IMR-90 (cell line): ENCODE data around the gene MS4A15. TPM values are rescaled to one million over a fixed set of nuclear protein-coding genes. Genes with fewer than 3 reads are reported as not detected.

ENCODE experiments used
- ATAC-seq: fragments of 200-7000 bp; cut with Tn5 transposase; 2 replicates; pipeline ENCODE4 v1.9.1; 2020; ENCODE audit warnings: low read depth, mild to moderate bottlenecking, moderate library complexity
- BruUV-seq: library from RNA; stranded (reverse); fragments of 400-500 nt; replicated peaks from 2 replicates; lab custom pipeline; 2021; lab: Mats Ljungman, UMichigan
- CTCF ChIA-PET: fragments of 300-600 bp; formaldehyde crosslinking; extraction: SDS; loops from one replicate; lab custom pipeline; 2021; ENCODE audit warnings: antibody characterized with exemption; lab: Yijun Ruan, JAX
- POLR2A ChIA-PET: fragments of 300-600 bp; sonication (Branson Sonifier 250); formaldehyde crosslinking; loops from one replicate; lab custom pipeline; 2022; ENCODE audit warnings: antibody characterized with exemption; ENCODE audit not compliant: unreplicated experiment; lab: Charles Lee
- DNase-seq: peaks from one replicate; pipeline ENCODE4 v3.0.0; 2013
- H2AFZ ChIP-seq: replicated peaks from 2 replicates; pipeline ENCODE3; 2013; ENCODE audit warnings: low read length, mild to moderate bottlenecking; ENCODE audit not compliant: poor library complexity
- H2AK5ac ChIP-seq: 2 replicates; pipeline ENCODE4 v1.6.1; 2013; ENCODE audit warnings: low read depth, low read length, inconsistent platforms
- H2AK9ac ChIP-seq: replicated peaks from 2 replicates; pipeline ENCODE3; 2013; ENCODE audit warnings: mild to moderate bottlenecking, low read depth, low read length, moderate library complexity; ENCODE audit not compliant: poor library complexity
- H2BK120ac ChIP-seq: 2 replicates; pipeline ENCODE4 v1.6.1; 2013; ENCODE audit warnings: low read depth, low read length, inconsistent platforms
- H2BK15ac ChIP-seq: 3 replicates; pipeline ENCODE4 v1.6.1; 2013; ENCODE audit warnings: low read depth, low read length, inconsistent platforms
- H2BK20ac ChIP-seq: 2 replicates; pipeline ENCODE4 v1.6.1; 2013; ENCODE audit warnings: low read depth, mild to moderate bottlenecking, inconsistent platforms, low read length, moderate library complexity
- H2BK5ac ChIP-seq: 2 replicates; pipeline ENCODE4 v1.6.1; 2013; ENCODE audit warnings: mild to moderate bottlenecking, low read depth, low read length, inconsistent platforms; ENCODE audit not compliant: poor library complexity, severe bottlenecking
- H3K14ac ChIP-seq: replicated peaks from 2 replicates; pipeline ENCODE4 v1.6.1; 2013; ENCODE audit warnings: low read depth, low read length, inconsistent platforms
- H3K18ac ChIP-seq: 2 replicates; pipeline ENCODE4 v1.6.1; 2013; ENCODE audit warnings: low read depth, low read length, control low read depth
- H3K23ac ChIP-seq: 2 replicates; pipeline ENCODE4 v1.6.1; 2013; ENCODE audit warnings: low read depth, low read length, inconsistent platforms
- H3K27ac ChIP-seq: 2 replicates; pipeline ENCODE4 v1.5.1; 2013; ENCODE audit warnings: mild to moderate bottlenecking, control low read depth, low read length; ENCODE audit not compliant: insufficient read depth
- H3K27me3 ChIP-seq: 2 replicates; pipeline ENCODE4 v1.6.1; 2013; ENCODE audit warnings: low read length; ENCODE audit not compliant: control insufficient read depth, insufficient read depth
- H3K36me3 ChIP-seq: 2 replicates; pipeline ENCODE4 v1.6.1; 2013; ENCODE audit warnings: low read length, mixed read lengths; ENCODE audit not compliant: control insufficient read depth, insufficient read depth
- H3K4ac ChIP-seq: 2 replicates; pipeline ENCODE4 v1.6.1; 2013; ENCODE audit warnings: low read depth, low read length, inconsistent platforms
- H3K4me1 ChIP-seq: 2 replicates; pipeline ENCODE4 v1.6.1; 2013; ENCODE audit warnings: low read length, mixed read lengths; ENCODE audit not compliant: control insufficient read depth, insufficient read depth
- H3K4me2 ChIP-seq: 2 replicates; pipeline ENCODE4 v1.6.1; 2013; ENCODE audit warnings: low read depth, mild to moderate bottlenecking, control low read depth, low read length, moderate library complexity
- H3K4me3 ChIP-seq: 2 replicates; pipeline ENCODE4 v1.5.1; 2013; ENCODE audit warnings: low read depth, mild to moderate bottlenecking, control low read depth, low read length, moderate library complexity; ENCODE audit not compliant: insufficient read depth
- H3K56ac ChIP-seq: 2 replicates; pipeline ENCODE4 v1.6.1; 2013; ENCODE audit warnings: low read length, inconsistent platforms; ENCODE audit not compliant: insufficient read depth; ENCODE audit errors: extremely low read depth
- H3K79me1 ChIP-seq, 2 experiments: 2 replicates each; pipeline ENCODE4 v1.6.1; 2013; ENCODE audit warnings: low read length in 2 of 2, inconsistent platforms in 1 of 2, low read depth in 1 of 2
- H3K9ac ChIP-seq: 2 replicates; pipeline ENCODE4 v1.6.1; 2013; ENCODE audit warnings: low read depth, low read length, control low read depth
- H3K9me1 ChIP-seq: 2 replicates; pipeline ENCODE4 v1.6.1; 2013; ENCODE audit warnings: low read length, inconsistent platforms; ENCODE audit not compliant: insufficient read depth
- H3K9me3 ChIP-seq: 2 replicates; pipeline ENCODE4 v1.6.1; 2013; ENCODE audit warnings: low read length; ENCODE audit not compliant: control insufficient read depth, insufficient read depth
- H4K20me1 ChIP-seq: 2 replicates; pipeline ENCODE4 v1.6.1; 2013; ENCODE audit warnings: low read length, inconsistent platforms; ENCODE audit not compliant: insufficient read depth
- H4K5ac ChIP-seq: 2 replicates; pipeline ENCODE4 v1.6.1; 2013; ENCODE audit warnings: mild to moderate bottlenecking, low read depth, low read length, control low read depth
- H4K8ac ChIP-seq, 2 experiments: 2 replicates each; pipeline ENCODE4 v1.6.1; 2013; ENCODE audit warnings: low read depth in 2 of 2, low read length in 2 of 2, control low read depth in 1 of 2, inconsistent platforms in 1 of 2
- H4K91ac ChIP-seq: 2 replicates; pipeline ENCODE4 v1.6.1; 2013; ENCODE audit warnings: low read depth, low read length, inconsistent platforms; ENCODE audit not compliant: insufficient read depth
- CEBPB ChIP-seq: IDR thresholded peaks from 2 replicates; pipeline ENCODE4 v1.6.1; 2012; ENCODE audit warnings: low read depth, low read length, improper control_type of control experiment
- CHD1 ChIP-seq: IDR thresholded peaks from 2 replicates; pipeline ENCODE4 v1.6.1; 2012; ENCODE audit warnings: low read depth, low read length, improper control_type of control experiment
- CTCF ChIP-seq: conservative IDR thresholded peaks from 2 replicates; pipeline ENCODE4 v1.5.1; 2012; ENCODE audit warnings: mild to moderate bottlenecking, low read depth, low read length, improper control_type of control experiment
- FOS ChIP-seq: fragments of 150-350 bp; IDR thresholded peaks from 2 replicates; pipeline ENCODE4 v1.6.1; 2016; ENCODE audit warnings: low read depth, low read length
- MAFK ChIP-seq: IDR thresholded peaks from 2 replicates; pipeline ENCODE4 v1.6.1; 2012; ENCODE audit warnings: low read depth, low read length, improper control_type of control experiment
- MXI1 ChIP-seq: IDR thresholded peaks from 2 replicates; pipeline ENCODE4 v1.6.1; 2012; ENCODE audit warnings: low read depth, mild to moderate bottlenecking, low read length, moderate library complexity, borderline replicate concordance
- NFE2L2 ChIP-seq: fragments of 150-350 bp; IDR thresholded peaks from 2 replicates; pipeline ENCODE4 v1.6.1; 2016; ENCODE audit warnings: low read depth, mild to moderate bottlenecking, low read length
- RCOR1 ChIP-seq: IDR thresholded peaks from 2 replicates; pipeline ENCODE4 v1.6.1; 2012; ENCODE audit warnings: mild to moderate bottlenecking, low read length, improper control_type of control experiment; ENCODE audit not compliant: insufficient replicate concordance
- USF2 ChIP-seq: fragments of 150-350 bp; IDR thresholded peaks from 2 replicates; pipeline ENCODE4 v1.6.1; 2017; ENCODE audit warnings: mild to moderate bottlenecking, antibody characterized with exemption, low read length, low read depth
- WGBS, 2 experiments: methylation state at CpG; one replicate each; pipeline versions ENCODE4 v1.1.5 to v1.1.7; 2013; ENCODE audit warnings: missing lambda C conversion rate in 2 of 2; ENCODE audit not compliant: insufficient read length in 1 of 2; ENCODE audit errors: extremely low coverage in 2 of 2; 5-methylcytosine and 5-hydroxymethylcytosine counted together
- dilution Hi-C: fragments of 300-500 bp; cut with HindIII; formaldehyde crosslinking; loops from one replicate; pipeline ENCODE4 v1.14.3; 2018; ENCODE audit warnings: low sequenced_read_pairs; ENCODE audit not compliant: unreplicated experiment
- in situ Hi-C: fragments of 300-500 bp; cut with MboI; formaldehyde crosslinking; loops from 3 replicates; pipeline ENCODE4 v1.14.3; 2019; ENCODE audit warnings: low sequenced_read_pairs, inconsistent platforms, mixed read lengths
- intact Hi-C: fragments of 100-400 bp; cut with micrococcal nuclease; formaldehyde crosslinking; loops from 2 replicates; pipeline ENCODE4 v1.10.0; 2022
- polyA plus RNA-seq, 3 experiments: library from polyadenylated mRNA; depleted of rRNA; stranded (reverse); fragments of >200 nt; gene quantifications; 2 replicates each; pipeline ENCODE4 v1.2.3, GENCODE V29; 2012; ENCODE audit warnings: low replicate concordance in 1 of 3
- total RNA-seq: library from RNA; depleted of rRNA; stranded (reverse); fragments of >200 nt; gene quantifications from 2 replicates; pipeline ENCODE4 v1.2.3, GENCODE V29; 2012

Gene MS4A15
- total and polyA plus RNA-seq, 2 of the 4 experiments (the other 2 are of a cell fraction) = not detected

GRCh38 chr11:60790726-60791125, 34.1 kb downstream of the MS4A15 start:
- no peak overlapping the region for H4K8ac ChIP-seq
- H4K5ac ChIP-seq = no peak overlapping the region
- intact Hi-C loops (no loop called here), dilution Hi-C loops (no loop called here), in situ Hi-C loops (no loop called here)
- peaks cover 7% of the 10 kb centered on the region; the same call in 1 of the 2 replicates for H3K9me1 ChIP-seq
- no peak overlapping the region for H3K18ac ChIP-seq
- H2AK5ac ChIP-seq = no peak overlapping the region
- CTCF ChIA-PET = no interaction called here
- DNase-seq = no peak
- H3K36me3 ChIP-seq = no peaks in the 10 kb centered on the region
- peaks cover 5% of the 10 kb centered on the region for H3K4me1 ChIP-seq
- H3K9ac ChIP-seq = no peak overlapping the region
- no peak overlapping the region for H3K4ac ChIP-seq
- H3K27ac ChIP-seq = no peak overlapping the region
- H2BK120ac ChIP-seq = no peak overlapping the region
- no peak overlapping the region for H3K4me2 ChIP-seq
- H3K79me1 ChIP-seq = no peaks in the 10 kb centered on the region
- H4K91ac ChIP-seq = no peak overlapping the region
- no peak overlapping the region for H2AFZ ChIP-seq
- H2AK9ac ChIP-seq = no peak overlapping the region
- no TSS peak for BruUV-seq
- ATAC-seq = no peak
- no peak overlapping the region for H3K14ac ChIP-seq
- no peak overlapping the region for H3K4me3 ChIP-seq
- no peak overlapping the region for H2BK15ac ChIP-seq
- TF ChIP-seq MXI1 = no peak
- TF ChIP-seq MAFK = no peak
- TF ChIP-seq FOS = no peak
- TF ChIP-seq RCOR1 = no peak
- no peak for TF ChIP-seq CEBPB
- no peak for TF ChIP-seq CTCF
- TF ChIP-seq NFE2L2 = no peak
- TF ChIP-seq CHD1 = no peak
- no peak for TF ChIP-seq USF2
- H4K20me1 ChIP-seq = no peaks in the 10 kb centered on the region
- H2BK5ac ChIP-seq = no peak overlapping the region
- POLR2A ChIA-PET = no interaction called here
- H2BK20ac ChIP-seq = no peak overlapping the region
- H3K23ac ChIP-seq = no peak overlapping the region
- H3K9me3 ChIP-seq = peaks cover 7% of the 10 kb centered on the region; the same call in 1 of the 2 replicates
- WGBS, 2 experiments = no CpG with 5 or more reads among the region's 3 CpGs
- no peak overlapping the region for H3K56ac ChIP-seq
- peaks cover 35% of the 10 kb centered on the region for H3K27me3 ChIP-seq
